NCI-H1417 (cell line): ENCODE results near the gene HSPB8.

Experiments
- DNase-seq, 3 experiments: peaks; one replicate each; lab custom pipeline; 2025; lab: John Stamatoyannopoulos, UW

Gene HSPB8

GRCh38 chr12:119178544-119179334, at the start of gene HSPB8:
TSS of gene HSPB8 (plus strand) at chr12:119178931. CDS start at chr12:119179313, 382 bp downstream.
- DNase-seq: peak in 1 of 3 experiments; percentile 53

GRCh38 chr12:119129827-119130434, 48.8 kb upstream of the HSPB8 start:
- no peak for DNase-seq

- no peak for DNase-seq
These were observed 48.2 kb upstream of the HSPB8 start for GRCh38 chr12:119130523-119130922.

GRCh38 chr12:119134284-119135072, 44.3 kb upstream of the HSPB8 start:
- no peak for DNase-seq

GRCh38 chr12:119136811-119137410, 41.8 kb upstream of the HSPB8 start:
- DNase-seq: no peak

- no peak for DNase-seq
These were observed 39.3 kb upstream of the HSPB8 start for GRCh38 chr12:119139448-119139847.

GRCh38 chr12:119145367-119145766, 33.4 kb upstream of the HSPB8 start:
- DNase-seq: no peak

GRCh38 chr12:119147847-119148448, 30.8 kb upstream of the HSPB8 start:
- DNase-seq: no peak

GRCh38 chr12:119149270-119149669, 29.5 kb upstream of the HSPB8 start:
- no peak for DNase-seq

- DNase-seq: no peak
These were observed 27.2 kb upstream of the HSPB8 start for GRCh38 chr12:119151445-119152026.

GRCh38 chr12:119153477-119154434, 25.0 kb upstream of the HSPB8 start:
- no peak for DNase-seq

- no peak for DNase-seq
These were observed 24.3 kb upstream of the HSPB8 start for GRCh38 chr12:119154435-119154818.

GRCh38 chr12:119156401-119157044, 22.2 kb upstream of the HSPB8 start:
- no peak for DNase-seq

- DNase-seq: no peak
These were observed 21.2 kb upstream of the HSPB8 start for GRCh38 chr12:119157528-119157927.

GRCh38 chr12:119157978-119158377, 20.8 kb upstream of the HSPB8 start:
- no peak for DNase-seq

- no peak for DNase-seq
These were observed 20.3 kb upstream of the HSPB8 start for GRCh38 chr12:119158402-119158801.

GRCh38 chr12:119159844-119160243, 18.9 kb upstream of the HSPB8 start:
- DNase-seq: no peak

- no peak for DNase-seq
These were observed 10.8 kb upstream of the HSPB8 start for GRCh38 chr12:119167902-119168301.

GRCh38 chr12:119168721-119169120, 10.0 kb upstream of the HSPB8 start:
- no peak for DNase-seq

GRCh38 chr12:119169150-119169549, 9.6 kb upstream of the HSPB8 start:
- DNase-seq: no peak
